HepG2 (cell line): ENCODE measurements around the gene RPP25L.

Experiments used
- HMGA1 ChIP-seq: sonication (generic); formaldehyde crosslinking; conservative IDR thresholded peaks from 2 replicates; pipeline ENCODE4 v1.4.0; 2020; ENCODE audit warnings: missing genetic modification reagents
- HOXA3 ChIP-seq: sonication (generic); formaldehyde crosslinking; IDR thresholded peaks from 2 replicates; pipeline ENCODE4 v1.5.0; 2020; ENCODE audit warnings: missing genetic modification reagents
- IKZF1 ChIP-seq: fragments of 450-650 bp; IDR thresholded peaks from 2 replicates; pipeline ENCODE4 v1.7.1; 2016
- NFIC ChIP-seq: IDR thresholded peaks from 2 replicates; pipeline ENCODE4 v1.6.1; 2012; ENCODE audit warnings: mild to moderate bottlenecking, low read length, inconsistent platforms
- SMARCE1 ChIP-seq: fragments of 450-650 bp; IDR thresholded peaks from 2 replicates; pipeline ENCODE4 v1.6.1; 2017; ENCODE audit warnings: borderline replicate concordance
- ZBTB21 ChIP-seq: sonication (generic); formaldehyde crosslinking; IDR thresholded peaks from 2 replicates; pipeline ENCODE4 v1.4.0; 2020; ENCODE audit warnings: missing genetic modification reagents
- ZNF101 ChIP-seq: sonication (generic); formaldehyde crosslinking; IDR thresholded peaks from 2 replicates; pipeline ENCODE4 v1.4.0; 2020; ENCODE audit warnings: mild to moderate bottlenecking, low read depth, missing genetic modification reagents, borderline replicate concordance
- ZNF44 ChIP-seq: sonication (generic); formaldehyde crosslinking; IDR thresholded peaks from 2 replicates; pipeline ENCODE4 v1.5.1; 2020; ENCODE audit warnings: mild to moderate bottlenecking, missing genetic modification reagents
- TF ChIP-seq, protein P1 (sequence below): sonication (generic); formaldehyde crosslinking; IDR thresholded peaks from 2 replicates; pipeline ENCODE4 v1.9.0; 2022; ENCODE audit warnings: low read depth, missing genetic modification reagents
- TF ChIP-seq, protein P2 (sequence below): sonication (generic); formaldehyde crosslinking; IDR thresholded peaks from 2 replicates; pipeline ENCODE4 v1.5.1; 2020; ENCODE audit warnings: mild to moderate bottlenecking, missing genetic modification reagents, borderline replicate concordance
- TF ChIP-seq, protein P3 (sequence below): IDR thresholded peaks from 2 replicates; pipeline ENCODE4 v1.6.1; 2012; ENCODE audit warnings: low read depth, low read length, improper control_type of control experiment
- TF ChIP-seq, protein P4 (sequence below): sonication (generic); formaldehyde crosslinking; IDR thresholded peaks from 2 replicates; pipeline ENCODE4 v1.5.0; 2020; ENCODE audit warnings: mild to moderate bottlenecking, missing genetic modification reagents, moderate library complexity
- TF ChIP-seq, protein P5 (sequence below): IDR thresholded peaks from 2 replicates; pipeline ENCODE4 v1.6.1; 2016; ENCODE audit warnings: missing compliant biosample characterization, missing genetic modification reagents, borderline replicate concordance

DNA sequence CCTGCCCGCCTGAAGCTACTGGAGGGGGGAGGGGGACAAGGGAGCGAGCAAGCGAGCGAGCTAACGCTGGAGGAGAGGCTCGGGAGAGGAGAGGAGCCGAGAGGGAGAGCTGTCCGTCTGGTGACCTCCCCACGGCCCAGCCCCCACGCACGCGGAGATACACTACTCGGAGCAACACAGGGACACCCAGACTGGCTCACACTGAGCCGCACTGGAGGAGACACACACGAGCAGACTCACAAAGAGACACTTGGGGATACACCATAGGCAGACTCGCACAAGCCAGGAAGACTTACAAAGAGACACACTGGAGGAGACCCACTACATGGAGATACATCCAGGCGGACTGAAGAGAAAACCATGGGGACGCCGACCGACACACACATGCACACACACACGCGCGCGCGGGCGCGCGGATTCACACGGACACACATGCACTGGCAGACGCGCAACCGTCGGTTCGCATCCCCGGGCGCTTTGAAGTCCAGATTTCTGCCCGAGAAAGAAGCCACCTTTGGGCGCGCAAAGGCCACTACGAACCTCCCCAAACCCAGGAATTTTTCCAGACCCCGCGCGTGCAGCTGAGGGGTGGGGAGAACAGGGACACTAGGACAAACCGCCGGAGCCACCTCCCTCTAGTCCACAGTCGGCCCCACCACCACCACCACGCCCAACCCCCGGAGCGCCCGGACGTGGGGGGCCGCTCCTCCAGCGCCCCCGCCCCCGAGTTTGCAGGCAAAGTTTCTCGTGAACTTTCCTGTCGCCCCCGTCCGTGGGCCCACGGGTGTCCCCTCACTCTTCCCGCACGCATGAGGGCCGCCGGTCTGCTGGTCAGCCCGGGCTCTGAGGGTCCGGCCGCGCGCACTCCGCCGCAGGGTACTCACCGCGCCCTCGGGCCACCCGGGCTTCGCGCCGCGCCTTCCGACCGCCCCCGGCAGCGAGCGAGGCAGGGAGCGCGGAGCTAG lies 22.9 kb downstream of the RPP25L start:
- TF ChIP-seq HOXA3 (CRISPR knock-in tag) = no peak
- no peak for TF ChIP-seq NFIC
- TF ChIP-seq, protein P1, sequence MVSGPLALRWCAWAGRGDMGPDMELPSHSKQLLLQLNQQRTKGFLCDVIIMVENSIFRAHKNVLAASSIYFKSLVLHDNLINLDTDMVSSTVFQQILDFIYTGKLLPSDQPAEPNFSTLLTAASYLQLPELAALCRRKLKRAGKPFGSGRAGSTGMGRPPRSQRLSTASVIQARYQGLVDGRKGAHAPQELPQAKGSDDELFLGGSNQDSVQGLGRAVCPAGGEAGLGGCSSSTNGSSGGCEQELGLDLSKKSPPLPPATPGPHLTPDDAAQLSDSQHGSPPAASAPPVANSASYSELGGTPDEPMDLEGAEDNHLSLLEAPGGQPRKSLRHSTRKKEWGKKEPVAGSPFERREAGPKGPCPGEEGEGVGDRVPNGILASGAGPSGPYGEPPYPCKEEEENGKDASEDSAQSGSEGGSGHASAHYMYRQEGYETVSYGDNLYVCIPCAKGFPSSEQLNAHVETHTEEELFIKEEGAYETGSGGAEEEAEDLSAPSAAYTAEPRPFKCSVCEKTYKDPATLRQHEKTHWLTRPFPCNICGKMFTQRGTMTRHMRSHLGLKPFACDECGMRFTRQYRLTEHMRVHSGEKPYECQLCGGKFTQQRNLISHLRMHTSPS (CRISPR knock-in tag) = no peak
- TF ChIP-seq ZNF44 = no peak
- TF ChIP-seq, protein P2, sequence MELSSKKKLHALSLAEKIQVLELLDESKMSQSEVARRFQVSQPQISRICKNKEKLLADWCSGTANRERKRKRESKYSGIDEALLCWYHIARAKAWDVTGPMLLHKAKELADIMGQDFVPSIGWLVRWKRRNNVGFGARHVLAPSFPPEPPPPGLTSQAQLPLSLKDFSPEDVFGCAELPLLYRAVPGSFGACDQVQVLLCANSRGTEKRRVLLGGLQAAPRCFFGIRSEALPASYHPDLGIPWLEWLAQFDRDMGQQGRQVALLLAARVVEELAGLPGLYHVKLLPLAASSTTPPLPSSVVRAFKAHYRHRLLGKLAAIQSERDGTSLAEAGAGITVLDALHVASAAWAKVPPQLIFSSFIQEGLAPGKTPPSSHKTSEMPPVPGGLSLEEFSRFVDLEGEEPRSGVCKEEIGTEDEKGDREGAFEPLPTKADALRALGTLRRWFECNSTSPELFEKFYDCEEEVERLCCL = no peak
- TF ChIP-seq, protein P3, sequence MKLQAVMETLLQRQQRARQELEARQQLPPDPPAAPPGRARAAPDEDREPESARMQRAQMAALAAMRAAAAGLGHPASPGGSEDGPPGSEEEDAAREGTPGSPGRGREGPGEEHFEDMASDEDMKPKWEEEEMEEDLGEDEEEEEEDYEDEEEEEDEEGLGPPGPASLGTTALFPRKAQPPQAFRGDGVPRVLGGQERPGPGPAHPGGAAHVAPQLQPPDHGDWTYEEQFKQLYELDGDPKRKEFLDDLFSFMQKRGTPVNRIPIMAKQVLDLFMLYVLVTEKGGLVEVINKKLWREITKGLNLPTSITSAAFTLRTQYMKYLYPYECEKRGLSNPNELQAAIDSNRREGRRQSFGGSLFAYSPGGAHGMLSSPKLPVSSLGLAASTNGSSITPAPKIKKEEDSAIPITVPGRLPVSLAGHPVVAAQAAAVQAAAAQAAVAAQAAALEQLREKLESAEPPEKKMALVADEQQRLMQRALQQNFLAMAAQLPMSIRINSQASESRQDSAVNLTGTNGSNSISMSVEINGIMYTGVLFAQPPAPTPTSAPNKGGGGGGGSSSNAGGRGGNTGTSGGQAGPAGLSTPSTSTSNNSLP = no peak
- no peak for TF ChIP-seq IKZF1
- TF ChIP-seq SMARCE1 = no peak
- no peak for TF ChIP-seq HMGA1 (CRISPR knock-in tag)
- no peak for TF ChIP-seq ZBTB21 (CRISPR knock-in tag)
- TF ChIP-seq, protein P4, sequence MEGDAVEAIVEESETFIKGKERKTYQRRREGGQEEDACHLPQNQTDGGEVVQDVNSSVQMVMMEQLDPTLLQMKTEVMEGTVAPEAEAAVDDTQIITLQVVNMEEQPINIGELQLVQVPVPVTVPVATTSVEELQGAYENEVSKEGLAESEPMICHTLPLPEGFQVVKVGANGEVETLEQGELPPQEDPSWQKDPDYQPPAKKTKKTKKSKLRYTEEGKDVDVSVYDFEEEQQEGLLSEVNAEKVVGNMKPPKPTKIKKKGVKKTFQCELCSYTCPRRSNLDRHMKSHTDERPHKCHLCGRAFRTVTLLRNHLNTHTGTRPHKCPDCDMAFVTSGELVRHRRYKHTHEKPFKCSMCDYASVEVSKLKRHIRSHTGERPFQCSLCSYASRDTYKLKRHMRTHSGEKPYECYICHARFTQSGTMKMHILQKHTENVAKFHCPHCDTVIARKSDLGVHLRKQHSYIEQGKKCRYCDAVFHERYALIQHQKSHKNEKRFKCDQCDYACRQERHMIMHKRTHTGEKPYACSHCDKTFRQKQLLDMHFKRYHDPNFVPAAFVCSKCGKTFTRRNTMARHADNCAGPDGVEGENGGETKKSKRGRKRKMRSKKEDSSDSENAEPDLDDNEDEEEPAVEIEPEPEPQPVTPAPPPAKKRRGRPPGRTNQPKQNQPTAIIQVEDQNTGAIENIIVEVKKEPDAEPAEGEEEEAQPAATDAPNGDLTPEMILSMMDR = no peak
- TF ChIP-seq, protein P5, sequence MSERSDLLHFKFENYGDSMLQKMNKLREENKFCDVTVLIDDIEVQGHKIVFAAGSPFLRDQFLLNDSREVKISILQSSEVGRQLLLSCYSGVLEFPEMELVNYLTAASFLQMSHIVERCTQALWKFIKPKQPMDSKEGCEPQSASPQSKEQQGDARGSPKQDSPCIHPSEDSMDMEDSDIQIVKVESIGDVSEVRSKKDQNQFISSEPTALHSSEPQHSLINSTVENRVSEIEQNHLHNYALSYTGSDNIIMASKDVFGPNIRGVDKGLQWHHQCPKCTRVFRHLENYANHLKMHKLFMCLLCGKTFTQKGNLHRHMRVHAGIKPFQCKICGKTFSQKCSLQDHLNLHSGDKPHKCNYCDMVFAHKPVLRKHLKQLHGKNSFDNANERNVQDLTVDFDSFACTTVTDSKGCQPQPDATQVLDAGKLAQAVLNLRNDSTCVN (CRISPR knock-in tag) = no peak
- no peak for TF ChIP-seq ZNF101 (CRISPR knock-in tag)
